Natural killer cell (primary cell): ENCODE measurements around the gene TMEM255A. TPM values are rescaled to one million over a fixed set of nuclear protein-coding genes. Genes with fewer than 3 reads are reported as not detected.
"Not testable (repeated sequence)": the region's sequence is repeated elsewhere in the genome, so short reads cannot be mapped to it uniquely, and the experiment has no call there.

Source experiments
- ATAC-seq, 3 donors: fragments of 150-1000 bp in 2 of 3; fragments of 200-7000 bp in 1 of 3; cut with Tn5 transposase; 1 replicate in 1 of 3; 2 replicates in 2 of 3; pipeline ENCODE4 v1.10.0; 2021; ENCODE audit warnings: mild to moderate bottlenecking in 2 of 3, moderate library complexity in 2 of 3
- DNase-seq, 2 donors: peaks; one replicate each; pipeline versions ENCODE4 v3.0.0 to v3.0.0-alpha.2; 2013 to 2021; ENCODE audit warnings: mixed read lengths in 1 of 2
- H3K27ac ChIP-seq: one replicate; pipeline ENCODE4 v1.5.1; 2013; ENCODE audit warnings: mild to moderate bottlenecking, low read length
- H3K27me3 ChIP-seq: one replicate; pipeline ENCODE4 v1.6.1; 2013; ENCODE audit warnings: low read length; ENCODE audit not compliant: control insufficient read depth, insufficient read depth
- H3K36me3 ChIP-seq: one replicate; pipeline ENCODE4 v1.6.1; 2013; ENCODE audit warnings: low read length; ENCODE audit not compliant: control insufficient read depth, insufficient read depth
- H3K4me1 ChIP-seq: one replicate; pipeline ENCODE4 v1.6.1; 2013; ENCODE audit warnings: low read length; ENCODE audit not compliant: control insufficient read depth, insufficient read depth
- H3K4me3 ChIP-seq: one replicate; pipeline ENCODE4 v1.5.1; 2013; ENCODE audit warnings: low read length
- H3K9me3 ChIP-seq: one replicate; pipeline ENCODE4 v1.6.1; 2013; ENCODE audit warnings: low read length; ENCODE audit not compliant: control insufficient read depth, insufficient read depth
- H3K27ac Mint-ChIP-seq, 2 donors: one replicate each; pipeline ENCODE4 v1.8.0; 2022; ENCODE audit warnings: mild to moderate bottlenecking in 2 of 2, mixed read lengths in 2 of 2, moderate library complexity in 1 of 2
- H3K27me3 Mint-ChIP-seq, 2 donors: one replicate each; pipeline ENCODE4 v1.8.0; 2022; ENCODE audit warnings: low read depth in 2 of 2, mixed read lengths in 2 of 2
- H3K36me3 Mint-ChIP-seq: one replicate; pipeline ENCODE4 v1.8.0; 2022; ENCODE audit warnings: mixed read lengths
- H3K4me1 Mint-ChIP-seq, 2 donors: one replicate each; pipeline ENCODE4 v1.8.0; 2022; ENCODE audit warnings: mixed read lengths in 2 of 2
- H3K4me3 Mint-ChIP-seq: one replicate; pipeline ENCODE4 v1.8.0; 2022; ENCODE audit warnings: mild to moderate bottlenecking, moderate library complexity, mixed read lengths
- H3K9me3 Mint-ChIP-seq, 2 donors: one replicate each; pipeline ENCODE4 v1.8.0; 2022; ENCODE audit warnings: mixed read lengths in 2 of 2
- WGBS: methylation state at CpG from one replicate; pipeline ENCODE4 v1.1.7; 2013; ENCODE audit warnings: missing lambda C conversion rate; ENCODE audit not compliant: insufficient coverage; 5-methylcytosine and 5-hydroxymethylcytosine counted together
- intact Hi-C: fragments of 100-400 bp; cut with micrococcal nuclease; formaldehyde crosslinking; loops from one replicate; pipeline ENCODE4 v1.14.2; 2022
- total RNA-seq, 4 donors: library from RNA; stranded (reverse); fragments of 120-200 nt in 1 of 4; gene quantifications; one replicate each; pipeline versions ENCODE4 v1.2.3 to v1.2.4, GENCODE V29; 2013 to 2022
- TF ChIP-seq, protein P1 (sequence below): fragments of 200-600 bp; IDR thresholded peaks from one replicate; pipeline ENCODE4 v1.8.0; 2022; ENCODE audit warnings: antibody characterized with exemption

TMEM255A gene
- total RNA-seq, 3 donors from 2014 or later (not counting 1 experiment from before 2014, with no cell fraction given) = 0.66 to 1.5 (median 1.4) TPM

DNA sequence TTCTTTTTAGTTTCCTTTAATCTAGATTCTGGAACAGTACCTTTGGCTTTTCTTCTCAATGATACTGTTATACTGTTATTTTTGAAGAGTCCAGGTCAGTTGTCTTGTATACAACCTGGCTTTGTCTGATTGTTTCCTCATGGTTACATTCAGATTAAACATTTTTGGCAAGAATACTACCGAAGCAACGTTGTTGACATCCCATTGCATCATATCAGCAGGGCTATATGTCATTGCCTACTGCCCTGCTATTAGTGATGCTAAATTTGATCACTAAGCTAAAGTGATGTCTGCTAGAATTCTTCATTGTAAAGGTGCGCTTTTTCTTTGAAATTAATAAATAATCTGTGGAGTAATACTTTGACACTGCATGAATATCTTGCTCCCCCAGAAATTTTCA, 44.8 kb upstream of the TMEM255A start:
- intact Hi-C loops = no loop called here
- WGBS = 92% methylated on average over 2 of the region's 3 CpGs
- Histone ChIP-seq H3K36me3 (no peaks in the 10 kb centered on the region), H3K9me3 (no peaks in the 10 kb centered on the region), H3K27ac (no peak overlapping the region), H3K4me1 (no peaks in the 10 kb centered on the region), H3K4me3 (no peak overlapping the region), H3K27me3 (no peaks in the 10 kb centered on the region)
- Mint-ChIP-seq H3K9me3 (no peaks in the 10 kb centered on the region), H3K27me3 (peaks cover 0 to 29% of the 10 kb centered on the region in 2 donors), H3K36me3 (no peaks in the 10 kb centered on the region), H3K27ac (no peak overlapping the region), H3K4me3 (no peak overlapping the region), H3K4me1 (no peaks in the 10 kb centered on the region)
- TF ChIP-seq, protein P1, sequence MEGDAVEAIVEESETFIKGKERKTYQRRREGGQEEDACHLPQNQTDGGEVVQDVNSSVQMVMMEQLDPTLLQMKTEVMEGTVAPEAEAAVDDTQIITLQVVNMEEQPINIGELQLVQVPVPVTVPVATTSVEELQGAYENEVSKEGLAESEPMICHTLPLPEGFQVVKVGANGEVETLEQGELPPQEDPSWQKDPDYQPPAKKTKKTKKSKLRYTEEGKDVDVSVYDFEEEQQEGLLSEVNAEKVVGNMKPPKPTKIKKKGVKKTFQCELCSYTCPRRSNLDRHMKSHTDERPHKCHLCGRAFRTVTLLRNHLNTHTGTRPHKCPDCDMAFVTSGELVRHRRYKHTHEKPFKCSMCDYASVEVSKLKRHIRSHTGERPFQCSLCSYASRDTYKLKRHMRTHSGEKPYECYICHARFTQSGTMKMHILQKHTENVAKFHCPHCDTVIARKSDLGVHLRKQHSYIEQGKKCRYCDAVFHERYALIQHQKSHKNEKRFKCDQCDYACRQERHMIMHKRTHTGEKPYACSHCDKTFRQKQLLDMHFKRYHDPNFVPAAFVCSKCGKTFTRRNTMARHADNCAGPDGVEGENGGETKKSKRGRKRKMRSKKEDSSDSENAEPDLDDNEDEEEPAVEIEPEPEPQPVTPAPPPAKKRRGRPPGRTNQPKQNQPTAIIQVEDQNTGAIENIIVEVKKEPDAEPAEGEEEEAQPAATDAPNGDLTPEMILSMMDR = no peak
- DNase-seq (no peak), ATAC-seq (no peak)

DNA sequence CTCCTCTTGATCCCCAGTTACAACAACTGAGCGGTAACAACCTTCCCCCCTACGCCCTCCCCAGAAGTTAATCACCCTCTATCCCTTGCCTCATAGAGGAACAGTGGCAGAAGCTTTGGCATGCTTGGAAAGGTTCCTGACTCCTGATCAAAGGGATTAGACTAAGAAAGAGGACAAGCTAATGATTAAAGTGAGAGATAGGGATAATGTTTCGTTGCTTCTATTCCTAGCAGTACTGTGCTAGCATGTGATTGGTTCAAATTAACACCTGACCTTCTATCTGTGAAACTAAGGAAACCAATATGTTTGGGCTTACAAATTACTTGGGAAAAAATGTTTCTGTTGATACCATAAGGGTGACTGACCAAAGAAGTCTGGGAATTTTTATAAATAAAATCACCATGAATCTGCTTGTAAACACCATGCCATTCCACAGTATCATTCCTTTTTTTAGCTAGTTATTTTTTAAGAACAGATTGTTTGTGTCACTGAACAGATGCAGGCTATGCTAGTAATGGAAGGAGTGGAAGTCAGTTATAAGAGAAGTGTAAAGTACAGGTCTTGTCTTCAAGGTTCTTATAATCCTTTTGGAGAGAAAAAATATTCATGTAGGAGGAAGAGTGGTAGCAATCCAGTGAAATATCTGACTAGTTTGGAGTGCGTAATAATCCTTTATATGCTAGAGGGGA, 39.3 kb upstream of the TMEM255A start:
- TF ChIP-seq, protein P1 = no peak
- Histone ChIP-seq H3K4me1 (no peaks in the 10 kb centered on the region), H3K4me3 (no peak overlapping the region), H3K27ac (no peak overlapping the region), H3K36me3 (no peaks in the 10 kb centered on the region), H3K9me3 (no peaks in the 10 kb centered on the region), H3K27me3 (no peaks in the 10 kb centered on the region)
- WGBS = 82% methylated on average over 4 of the region's 4 CpGs
- intact Hi-C loops = no loop called here
- H3K36me3 Mint-ChIP-seq = no peaks in the 10 kb centered on the region
- no peak for ATAC-seq
- no peaks in the 10 kb centered on the region for H3K4me1 Mint-ChIP-seq
- H3K9me3 Mint-ChIP-seq = no peaks in the 10 kb centered on the region
- H3K4me3 Mint-ChIP-seq = no peak overlapping the region
- no peak for DNase-seq
- H3K27me3 Mint-ChIP-seq = peaks cover 0 to 13% of the 10 kb centered on the region in 2 donors
- H3K27ac Mint-ChIP-seq = no peak overlapping the region

DNA sequence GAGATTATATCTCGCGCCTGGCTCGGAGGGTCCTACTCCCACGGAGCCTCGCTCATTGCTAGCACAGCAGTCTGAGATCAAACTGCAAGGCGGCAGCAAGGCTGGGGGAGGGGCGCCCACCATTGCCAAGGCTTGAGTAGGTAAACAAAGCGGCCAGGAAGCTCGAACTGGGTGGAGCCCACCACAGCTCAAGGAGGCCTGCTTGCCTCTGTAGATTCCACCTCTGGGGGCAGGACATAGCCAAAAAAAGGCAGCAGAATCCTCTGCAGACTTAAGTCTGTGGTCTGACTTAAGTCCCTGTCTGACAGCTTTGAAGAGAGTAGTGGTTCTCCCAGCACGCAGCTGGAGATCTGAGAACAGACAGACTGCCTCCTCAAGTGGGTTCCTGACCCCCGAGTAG, 33.3 kb upstream of the TMEM255A start:
- peak in 1 of 2 donors; percentile 4 for DNase-seq
- H3K36me3 ChIP-seq, H3K36me3 Mint-ChIP-seq, H3K27me3 Mint-ChIP-seq, H3K27ac ChIP-seq, H3K4me1 ChIP-seq, H3K4me3 ChIP-seq, H3K27ac Mint-ChIP-seq, H3K4me1 Mint-ChIP-seq, ATAC-seq, H3K27me3 ChIP-seq, H3K9me3 Mint-ChIP-seq, H3K4me3 Mint-ChIP-seq, intact Hi-C loops, H3K9me3 ChIP-seq: not testable (repeated sequence)
- WGBS = 83% methylated on average over 11 of the region's 11 CpGs

DNA sequence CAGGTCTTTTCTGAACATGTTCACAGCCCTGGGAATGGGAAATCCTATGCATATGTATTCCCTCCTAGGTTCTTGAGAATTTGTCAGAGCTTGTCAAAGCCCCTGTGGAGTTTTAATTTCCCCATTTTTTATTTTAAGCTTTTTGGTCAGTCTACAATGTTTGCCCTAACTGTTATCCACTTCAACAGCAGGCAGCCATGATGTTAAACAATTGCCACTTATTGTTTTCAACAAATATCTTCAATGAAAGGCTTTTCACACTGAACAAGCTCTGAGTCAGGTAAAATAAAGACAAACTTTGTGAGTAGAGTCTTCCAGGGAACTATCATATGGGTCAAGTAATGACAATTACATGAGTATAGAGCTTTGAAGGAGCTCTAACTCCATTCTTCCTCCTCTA, 25.6 kb upstream of the TMEM255A start:
- no peak overlapping the region for H3K27ac ChIP-seq
- Mint-ChIP-seq H3K27ac (no peak overlapping the region), H3K9me3 (peaks cover 3 to 6% of the 10 kb centered on the region in 2 donors), H3K27me3 (peaks cover 3 to 16% of the 10 kb centered on the region in 2 donors), H3K4me1 (no peaks in the 10 kb centered on the region), H3K4me3 (no peak overlapping the region), H3K36me3 (peaks cover 16% of the 10 kb centered on the region)
- no peak for ATAC-seq
- no peaks in the 10 kb centered on the region for H3K36me3 ChIP-seq
- TF ChIP-seq, protein P1 = no peak
- H3K9me3 ChIP-seq = peaks cover 5% of the 10 kb centered on the region
- H3K4me3 ChIP-seq = no peak overlapping the region
- no peaks in the 10 kb centered on the region for H3K27me3 ChIP-seq
- no peaks in the 10 kb centered on the region for H3K4me1 ChIP-seq
- intact Hi-C loops = no loop called here
- DNase-seq = no peak
